Keratinocyte (primary cell): ENCODE data around the gene PMIS2.

Source experiments
- EZH2 ChIP-seq: IDR thresholded peaks from one replicate; pipeline ENCODE4 v1.6.1; 2012; ENCODE audit warnings: inconsistent platforms, mild to moderate bottlenecking, low read length, moderate library complexity
- TF ChIP-seq, protein P1 (sequence below), 3 experiments: IDR thresholded peaks in 1 of 3; conservative IDR thresholded peaks in 1 of 3; optimal IDR thresholded peaks in 1 of 3; 2 replicates in 2 of 3; 3 replicates in 1 of 3; pipeline versions ENCODE3 to v1.5.1; 2011; ENCODE audit warnings: low read length in 3 of 3, mild to moderate bottlenecking in 3 of 3, moderate library complexity in 2 of 3, control low read depth in 1 of 3, inconsistent platforms in 1 of 3; ENCODE audit not compliant: insufficient read depth in 2 of 3; ENCODE audit errors: extremely low read depth in 1 of 3

GRCh38 chr19:35562776-35563175 lies 23.2 kb upstream of the PMIS2 start:
- TF ChIP-seq, protein P1, sequence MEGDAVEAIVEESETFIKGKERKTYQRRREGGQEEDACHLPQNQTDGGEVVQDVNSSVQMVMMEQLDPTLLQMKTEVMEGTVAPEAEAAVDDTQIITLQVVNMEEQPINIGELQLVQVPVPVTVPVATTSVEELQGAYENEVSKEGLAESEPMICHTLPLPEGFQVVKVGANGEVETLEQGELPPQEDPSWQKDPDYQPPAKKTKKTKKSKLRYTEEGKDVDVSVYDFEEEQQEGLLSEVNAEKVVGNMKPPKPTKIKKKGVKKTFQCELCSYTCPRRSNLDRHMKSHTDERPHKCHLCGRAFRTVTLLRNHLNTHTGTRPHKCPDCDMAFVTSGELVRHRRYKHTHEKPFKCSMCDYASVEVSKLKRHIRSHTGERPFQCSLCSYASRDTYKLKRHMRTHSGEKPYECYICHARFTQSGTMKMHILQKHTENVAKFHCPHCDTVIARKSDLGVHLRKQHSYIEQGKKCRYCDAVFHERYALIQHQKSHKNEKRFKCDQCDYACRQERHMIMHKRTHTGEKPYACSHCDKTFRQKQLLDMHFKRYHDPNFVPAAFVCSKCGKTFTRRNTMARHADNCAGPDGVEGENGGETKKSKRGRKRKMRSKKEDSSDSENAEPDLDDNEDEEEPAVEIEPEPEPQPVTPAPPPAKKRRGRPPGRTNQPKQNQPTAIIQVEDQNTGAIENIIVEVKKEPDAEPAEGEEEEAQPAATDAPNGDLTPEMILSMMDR (optimal IDR thresholded peaks at IDR 0.05 in 1 of 3, IDR thresholded peaks at IDR 0.05 in 1 of 3, conservative IDR thresholded peaks at IDR 0.05 in 1 of 3; ENCODE audit: extremely low read depth in 1 of 3, insufficient read depth in 2 of 3, low read length in 3 of 3), result no peak
- TF ChIP-seq EZH2, result no peak
